ENCODE results near the gene RASAL2. TPM values are rescaled to one million over a fixed set of nuclear protein-coding genes. Genes with fewer than 3 reads are reported as not detected.
A peak's percentile ranks its signal among the peaks of the same experiment; 100 is the strongest.

Gene RASAL2
- total and polyA plus RNA-seq, 9 of the 15 experiments (the other 6 are each of a cell fraction or from before 2014, with no cell fraction given), result 0.13 to 1.0 (median 0.62) TPM

DNA sequence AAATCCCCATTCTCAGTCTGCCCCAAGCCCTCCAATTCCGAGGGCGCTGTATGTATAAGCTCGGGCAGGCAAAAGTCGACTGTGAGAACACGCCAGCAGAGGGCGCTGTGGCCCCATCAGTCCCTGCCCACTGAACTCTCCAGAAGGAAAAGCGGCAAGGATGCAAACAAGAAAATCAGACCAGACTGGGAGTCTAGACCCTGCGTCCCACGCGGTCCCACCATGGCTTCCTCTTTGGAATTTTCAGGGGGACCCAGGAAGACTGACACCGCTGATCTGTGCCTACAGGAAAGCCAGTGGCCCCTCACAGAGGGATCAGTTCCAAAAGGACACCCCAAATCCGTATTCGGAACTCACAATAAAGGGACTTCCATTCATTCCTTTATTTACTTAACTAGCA lies 438.5 kb downstream of the RASAL2 start (continued):
- no peak for TF ChIP-seq ZNF644 (tag; IDR thresholded peaks at IDR 0.05; ENCODE audit: low read depth)
- TF ChIP-seq PHB (CRISPR knock-in tag; IDR thresholded peaks at IDR 0.05), result no peak
- TF ChIP-seq E2F3 (CRISPR knock-in tag; IDR thresholded peaks at IDR 0.05), result no peak
- no peak for TF ChIP-seq ZNF133 (CRISPR knock-in tag; IDR thresholded peaks at IDR 0.05)
- 0 out of 2 replicates have a peak, but pooled peaks have one; percentile 18 for TF ChIP-seq L3MBTL2 (IDR thresholded peaks at IDR 0.05)
- TF ChIP-seq HNRNPUL1 (IDR thresholded peaks at IDR 0.05; ENCODE audit: low read length), result no peak
- TF ChIP-seq, protein P1, sequence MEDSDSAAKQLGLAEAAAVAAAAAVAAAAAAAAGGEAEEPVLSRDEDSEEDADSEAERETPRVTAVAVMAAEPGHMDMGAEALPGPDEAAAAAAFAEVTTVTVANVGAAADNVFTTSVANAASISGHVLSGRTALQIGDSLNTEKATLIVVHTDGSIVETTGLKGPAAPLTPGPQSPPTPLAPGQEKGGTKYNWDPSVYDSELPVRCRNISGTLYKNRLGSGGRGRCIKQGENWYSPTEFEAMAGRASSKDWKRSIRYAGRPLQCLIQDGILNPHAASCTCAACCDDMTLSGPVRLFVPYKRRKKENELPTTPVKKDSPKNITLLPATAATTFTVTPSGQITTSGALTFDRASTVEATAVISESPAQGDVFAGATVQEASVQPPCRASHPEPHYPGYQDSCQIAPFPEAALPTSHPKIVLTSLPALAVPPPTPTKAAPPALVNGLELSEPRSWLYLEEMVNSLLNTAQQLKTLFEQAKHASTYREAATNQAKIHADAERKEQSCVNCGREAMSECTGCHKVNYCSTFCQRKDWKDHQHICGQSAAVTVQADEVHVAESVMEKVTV (CRISPR knock-in tag; IDR thresholded peaks at IDR 0.05), result peak; percentile 57
- TF ChIP-seq CLOCK (CRISPR knock-in tag; IDR thresholded peaks at IDR 0.05; ENCODE audit: borderline replicate concordance), result no peak
- no peak for TF ChIP-seq SAP30 (IDR thresholded peaks at IDR 0.05; ENCODE audit: borderline replicate concordance, insufficient read depth, low read depth, low read length, poor library complexity, severe bottlenecking)
- no peak for TF ChIP-seq NRF1 (conservative IDR thresholded peaks at IDR 0.05 in 1 of 2, IDR thresholded peaks at IDR 0.05 in 1 of 2)
- TF ChIP-seq ZNF165 (CRISPR knock-in tag; IDR thresholded peaks at IDR 0.05; ENCODE audit: borderline replicate concordance), result no peak
- 0 out of 2 replicates have a peak, but pooled peaks have one; percentile 46 for TF ChIP-seq XRCC5 (IDR thresholded peaks at IDR 0.05; ENCODE audit: low read depth, low read length)
- TF ChIP-seq, protein P2, sequence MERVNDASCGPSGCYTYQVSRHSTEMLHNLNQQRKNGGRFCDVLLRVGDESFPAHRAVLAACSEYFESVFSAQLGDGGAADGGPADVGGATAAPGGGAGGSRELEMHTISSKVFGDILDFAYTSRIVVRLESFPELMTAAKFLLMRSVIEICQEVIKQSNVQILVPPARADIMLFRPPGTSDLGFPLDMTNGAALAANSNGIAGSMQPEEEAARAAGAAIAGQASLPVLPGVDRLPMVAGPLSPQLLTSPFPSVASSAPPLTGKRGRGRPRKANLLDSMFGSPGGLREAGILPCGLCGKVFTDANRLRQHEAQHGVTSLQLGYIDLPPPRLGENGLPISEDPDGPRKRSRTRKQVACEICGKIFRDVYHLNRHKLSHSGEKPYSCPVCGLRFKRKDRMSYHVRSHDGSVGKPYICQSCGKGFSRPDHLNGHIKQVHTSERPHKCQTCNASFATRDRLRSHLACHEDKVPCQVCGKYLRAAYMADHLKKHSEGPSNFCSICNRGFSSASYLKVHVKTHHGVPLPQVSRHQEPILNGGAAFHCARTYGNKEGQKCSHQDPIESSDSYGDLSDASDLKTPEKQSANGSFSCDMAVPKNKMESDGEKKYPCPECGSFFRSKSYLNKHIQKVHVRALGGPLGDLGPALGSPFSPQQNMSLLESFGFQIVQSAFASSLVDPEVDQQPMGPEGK (CRISPR knock-in tag; IDR thresholded peaks at IDR 0.05; ENCODE audit: borderline replicate concordance), result no peak
- TF ChIP-seq CHD1 (IDR thresholded peaks at IDR 0.05; ENCODE audit: low read length), result no peak
- TF ChIP-seq, protein P3, sequence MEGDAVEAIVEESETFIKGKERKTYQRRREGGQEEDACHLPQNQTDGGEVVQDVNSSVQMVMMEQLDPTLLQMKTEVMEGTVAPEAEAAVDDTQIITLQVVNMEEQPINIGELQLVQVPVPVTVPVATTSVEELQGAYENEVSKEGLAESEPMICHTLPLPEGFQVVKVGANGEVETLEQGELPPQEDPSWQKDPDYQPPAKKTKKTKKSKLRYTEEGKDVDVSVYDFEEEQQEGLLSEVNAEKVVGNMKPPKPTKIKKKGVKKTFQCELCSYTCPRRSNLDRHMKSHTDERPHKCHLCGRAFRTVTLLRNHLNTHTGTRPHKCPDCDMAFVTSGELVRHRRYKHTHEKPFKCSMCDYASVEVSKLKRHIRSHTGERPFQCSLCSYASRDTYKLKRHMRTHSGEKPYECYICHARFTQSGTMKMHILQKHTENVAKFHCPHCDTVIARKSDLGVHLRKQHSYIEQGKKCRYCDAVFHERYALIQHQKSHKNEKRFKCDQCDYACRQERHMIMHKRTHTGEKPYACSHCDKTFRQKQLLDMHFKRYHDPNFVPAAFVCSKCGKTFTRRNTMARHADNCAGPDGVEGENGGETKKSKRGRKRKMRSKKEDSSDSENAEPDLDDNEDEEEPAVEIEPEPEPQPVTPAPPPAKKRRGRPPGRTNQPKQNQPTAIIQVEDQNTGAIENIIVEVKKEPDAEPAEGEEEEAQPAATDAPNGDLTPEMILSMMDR (IDR thresholded peaks at IDR 0.05 in 2 of 3, conservative IDR thresholded peaks at IDR 0.05 in 1 of 3; ENCODE audit: insufficient read depth in 2 of 3, low read depth in 1 of 3, low read length in 3 of 3), result peak; percentile 90 to 97 (median 92)
- 0 out of 2 replicates have a peak, but pooled peaks have one; percentile 44 for TF ChIP-seq ZNF12 (CRISPR knock-in tag; IDR thresholded peaks at IDR 0.05)
- TF ChIP-seq CHCHD3 (CRISPR knock-in tag; IDR thresholded peaks at IDR 0.05), result no peak
- peak; percentile 81 to 89 for TF ChIP-seq RAD21 (CRISPR knock-in tag; conservative IDR thresholded peaks at IDR 0.05 in 1 of 2, IDR thresholded peaks at IDR 0.05 in 1 of 2)
- TF ChIP-seq BRD9 (IDR thresholded peaks at IDR 0.05; ENCODE audit: low read depth, partially characterized antibody), result no peak
- TF ChIP-seq CREM (IDR thresholded peaks at IDR 0.05; ENCODE audit: low read depth), result no peak; the same call in 1 of the 2 replicates

Data from K562 (cell line).